Trophoblast cell (in vitro differentiated cells and primary cell): Measurements from ENCODE around the gene RPTN.

Experiments used
- DNase-seq, 2 donors: peaks; one replicate each; pipeline ENCODE4 v3.0.0-alpha.2; 2016
- H2AFZ ChIP-seq: 2 replicates; pipeline ENCODE4 v1.6.1; 2013; ENCODE audit warnings: low read length, moderate library complexity, mild to moderate bottlenecking; ENCODE audit not compliant: insufficient read depth, poor library complexity
- H2AK5ac ChIP-seq: 2 replicates; pipeline ENCODE4 v1.6.1; 2013; ENCODE audit warnings: mild to moderate bottlenecking, low read length
- H2BK120ac ChIP-seq: 2 replicates; pipeline ENCODE4 v1.6.1; 2013; ENCODE audit warnings: low read length, mild to moderate bottlenecking, moderate library complexity; ENCODE audit not compliant: insufficient read depth, poor library complexity
- H2BK12ac ChIP-seq: 2 replicates; pipeline ENCODE4 v1.6.1; 2013; ENCODE audit warnings: mild to moderate bottlenecking, low read length, moderate library complexity
- H2BK5ac ChIP-seq: 2 replicates; pipeline ENCODE4 v1.6.1; 2013; ENCODE audit warnings: low read length, low read depth, moderate library complexity, mild to moderate bottlenecking; ENCODE audit not compliant: poor library complexity
- H3K14ac ChIP-seq: 2 replicates; pipeline ENCODE4 v1.6.1; 2013; ENCODE audit warnings: mild to moderate bottlenecking, low read length
- H3K18ac ChIP-seq: 2 replicates; pipeline ENCODE4 v1.6.1; 2013; ENCODE audit warnings: mild to moderate bottlenecking, low read length
- H3K23ac ChIP-seq: 2 replicates; pipeline ENCODE4 v1.6.1; 2013; ENCODE audit warnings: low read length
- H3K27ac ChIP-seq: 2 replicates; pipeline ENCODE4 v1.5.1; 2013; ENCODE audit warnings: low read depth, mild to moderate bottlenecking, inconsistent platforms, low read length, moderate library complexity
- H3K27me3 ChIP-seq: 2 replicates; pipeline ENCODE4 v1.6.1; 2013; ENCODE audit warnings: inconsistent platforms, mild to moderate bottlenecking, low read length, moderate library complexity; ENCODE audit not compliant: insufficient read depth
- H3K36me3 ChIP-seq, 2 experiments: 1 replicate in 1 of 2; 2 replicates in 1 of 2; pipeline ENCODE4 v1.6.1; 2013; ENCODE audit warnings: low read length in 2 of 2, mild to moderate bottlenecking in 2 of 2, moderate library complexity in 1 of 2; ENCODE audit not compliant: insufficient read depth in 2 of 2, control insufficient read depth in 1 of 2
- H3K4ac ChIP-seq: 2 replicates; pipeline ENCODE4 v1.6.1; 2013; ENCODE audit warnings: low read depth, mild to moderate bottlenecking, low read length, moderate library complexity
- H3K4me1 ChIP-seq, 2 experiments: 1 replicate in 1 of 2; 2 replicates in 1 of 2; pipeline ENCODE4 v1.6.1; 2013; ENCODE audit warnings: low read length in 2 of 2, mild to moderate bottlenecking in 2 of 2, moderate library complexity in 1 of 2; ENCODE audit not compliant: insufficient read depth in 2 of 2, control insufficient read depth in 1 of 2
- H3K4me2 ChIP-seq: 2 replicates; pipeline ENCODE4 v1.6.1; 2013; ENCODE audit warnings: inconsistent platforms, mild to moderate bottlenecking, low read length, moderate library complexity
- H3K4me3 ChIP-seq: 2 replicates; pipeline ENCODE4 v1.5.1; 2013; ENCODE audit warnings: mild to moderate bottlenecking, low read depth, low read length, inconsistent platforms
- H3K79me1 ChIP-seq: one replicate; pipeline ENCODE4 v1.6.1; 2013; ENCODE audit warnings: low read length
- H3K79me2 ChIP-seq: 2 replicates; pipeline ENCODE4 v1.6.1; 2013; ENCODE audit warnings: low read length, mild to moderate bottlenecking; ENCODE audit not compliant: control insufficient read depth, insufficient read depth, poor library complexity
- H3K9ac ChIP-seq: 2 replicates; pipeline ENCODE4 v1.6.1; 2013; ENCODE audit warnings: mild to moderate bottlenecking, low read length
- H3K9me3 ChIP-seq: 2 replicates; pipeline ENCODE4 v1.6.1; 2013; ENCODE audit warnings: low read depth, mild to moderate bottlenecking, control low read depth, inconsistent platforms, low read length; ENCODE audit not compliant: insufficient read depth
- H4K12ac ChIP-seq: 2 replicates; pipeline ENCODE4 v1.6.1; 2013; ENCODE audit warnings: low read depth, mild to moderate bottlenecking, low read length, moderate library complexity
- H4K8ac ChIP-seq: 2 replicates; pipeline ENCODE4 v1.6.1; 2013; ENCODE audit warnings: low read depth, mild to moderate bottlenecking, low read length, moderate library complexity
- H4K91ac ChIP-seq: one replicate; pipeline ENCODE4 v1.6.1; 2013; ENCODE audit warnings: low read depth, mild to moderate bottlenecking, low read length, moderate library complexity
- WGBS: extraction: QIAGEN DNeasy Blood & Tissue Kit; methylation state at CpG from one replicate; pipeline ENCODE4 v1.1.7; 2013; ENCODE audit warnings: missing lambda C conversion rate; ENCODE audit not compliant: insufficient read length, insufficient coverage; ENCODE audit errors: extremely low coverage; 5-methylcytosine and 5-hydroxymethylcytosine counted together

The RPTN gene

GRCh38 chr1:152112885-152113432, 46.1 kb downstream of the RPTN start:
- Histone ChIP-seq H4K91ac (no peak overlapping the region), H3K14ac (no peak overlapping the region), H3K36me3 (no peaks in the 10 kb centered on the region), H2BK5ac (no peak overlapping the region), H3K4me3 (no peak overlapping the region), H3K4me2 (peak overlapping the region; percentile 37), H3K27me3 (peaks cover 57% of the 10 kb centered on the region), H2AFZ (no peak overlapping the region), H3K9ac (no peak overlapping the region), H3K23ac (no peak overlapping the region), H4K8ac (no peak overlapping the region), H3K79me1 (no peaks in the 10 kb centered on the region), H3K79me2 (no peaks in the 10 kb centered on the region), H2BK12ac (no peak overlapping the region), H3K4me1 (peaks cover 6 to 12% of the 10 kb centered on the region in 2 experiments), H3K27ac (no peak overlapping the region), H3K9me3 (peaks cover 39% of the 10 kb centered on the region), H2BK120ac (no peak overlapping the region), H2AK5ac (no peak overlapping the region), H3K4ac (no peak overlapping the region), H3K18ac (no peak overlapping the region), H4K12ac (no peak overlapping the region)
- no peak for DNase-seq
- WGBS, result no CpG with 5 or more reads among the region's 13 CpGs

- Histone ChIP-seq H4K12ac (no peak overlapping the region), H3K27ac (no peak overlapping the region), H3K4me2 (peak overlapping the region; percentile 37), H3K79me1 (no peaks in the 10 kb centered on the region), H3K4me3 (peak overlapping the region; percentile 16), H3K18ac (no peak overlapping the region), H3K23ac (no peak overlapping the region), H3K4me1 (peaks cover 8 to 15% of the 10 kb centered on the region in 2 experiments), H3K14ac (no peak overlapping the region), H2BK120ac (no peak overlapping the region), H2AFZ (no peak overlapping the region), H2BK5ac (no peak overlapping the region), H3K9ac (no peak overlapping the region), H3K4ac (no peak overlapping the region), H3K79me2 (no peaks in the 10 kb centered on the region), H3K36me3 (no peaks in the 10 kb centered on the region), H3K9me3 (peaks cover 45% of the 10 kb centered on the region), H4K8ac (no peak overlapping the region), H2BK12ac (no peak overlapping the region), H4K91ac (no peak overlapping the region), H2AK5ac (no peak overlapping the region), H3K27me3 (peaks cover 64% of the 10 kb centered on the region)
- peak; percentile 19 to 64 for DNase-seq
- no CpG with 5 or more reads among the region's 53 CpGs for WGBS
Observed at GRCh38 chr1:152112101-152112884, 46.7 kb downstream of the RPTN start.

- no peak overlapping the region for H3K18ac ChIP-seq
- no peak overlapping the region for H2BK120ac ChIP-seq
- H3K14ac ChIP-seq, result no peak overlapping the region
- peak; percentile 40 to 57 for DNase-seq
- peaks cover 45% of the 10 kb centered on the region for H3K9me3 ChIP-seq
- H3K4ac ChIP-seq, result no peak overlapping the region
- peak overlapping the region; percentile 30 for H3K4me2 ChIP-seq
- H3K9ac ChIP-seq, result no peak overlapping the region
- no peak overlapping the region for H4K8ac ChIP-seq
- H3K4me1 ChIP-seq, result peaks cover 8 to 15% of the 10 kb centered on the region in 2 experiments
- WGBS, result no CpG with 5 or more reads among the region's 44 CpGs
- no peak overlapping the region for H2AK5ac ChIP-seq
- H4K91ac ChIP-seq, result no peak overlapping the region
- no peaks in the 10 kb centered on the region for H3K36me3 ChIP-seq
- peak overlapping the region; percentile 37 for H2AFZ ChIP-seq
- no peak overlapping the region for H4K12ac ChIP-seq
- H3K27ac ChIP-seq, result no peak overlapping the region
- H3K23ac ChIP-seq, result no peak overlapping the region
- H2BK5ac ChIP-seq, result no peak overlapping the region
- no peak overlapping the region for H2BK12ac ChIP-seq
- H3K79me1 ChIP-seq, result no peaks in the 10 kb centered on the region
- H3K4me3 ChIP-seq, result no peak overlapping the region
- no peaks in the 10 kb centered on the region for H3K79me2 ChIP-seq
- H3K27me3 ChIP-seq, result peaks cover 66% of the 10 kb centered on the region
Observed at GRCh38 chr1:152111515-152111968, 47.5 kb downstream of the RPTN start.

GRCh38 chr1:152110860-152111514, 48.0 kb downstream of the RPTN start:
- no peaks in the 10 kb centered on the region for H3K36me3 ChIP-seq
- H2AK5ac ChIP-seq, result no peak overlapping the region
- peak overlapping the region; percentile 30 for H3K4me2 ChIP-seq
- H3K4me3 ChIP-seq, result no peak overlapping the region
- H4K91ac ChIP-seq, result no peak overlapping the region
- H2BK12ac ChIP-seq, result no peak overlapping the region
- peak overlapping the region; percentile 37 for H2AFZ ChIP-seq
- H3K23ac ChIP-seq, result no peak overlapping the region
- no peak overlapping the region for H2BK5ac ChIP-seq
- H3K79me1 ChIP-seq, result no peaks in the 10 kb centered on the region
- DNase-seq, result peak; percentile 31 to 52
- H4K8ac ChIP-seq, result no peak overlapping the region
- H3K14ac ChIP-seq, result no peak overlapping the region
- WGBS, result no CpG with 5 or more reads among the region's 60 CpGs
- H3K27ac ChIP-seq, result no peak overlapping the region
- no peak overlapping the region for H4K12ac ChIP-seq
- H2BK120ac ChIP-seq, result no peak overlapping the region
- H3K79me2 ChIP-seq, result no peaks in the 10 kb centered on the region
- H3K4ac ChIP-seq, result no peak overlapping the region
- H3K4me1 ChIP-seq, result peaks cover 8 to 15% of the 10 kb centered on the region in 2 experiments
- H3K9ac ChIP-seq, result no peak overlapping the region
- H3K18ac ChIP-seq, result no peak overlapping the region
- H3K9me3 ChIP-seq, result peaks cover 45% of the 10 kb centered on the region
- peaks cover 66% of the 10 kb centered on the region for H3K27me3 ChIP-seq
